A549 treated with Mapracorat at 1 μM for 4 hours (cell line): Measurements from ENCODE around the gene BRAF. TPM values are rescaled to one million over a fixed set of nuclear protein-coding genes. Genes with fewer than 3 reads are reported as not detected.

Experiments used
- total RNA-seq: library from RNA; stranded (reverse); fragments of 200-300 nt; extraction: Qiagen RNA extraction; gene quantifications from 5 replicates; pipeline ENCODE4 v1.2.3, GENCODE V29; 2022

BRAF gene
- 4.0 to 6.3 TPM (median 5.9 TPM) in 5 replicates for total RNA-seq

GRCh38 chr7:140924821-140925421, at the start of gene BRAF:
BRAF (minus strand) TSS chr7:140924929; CDS start chr7:140924703, 226 bp downstream.

GRCh38 chr7:140696680-140697446, 227.9 kb downstream of the BRAF start, which contains the start of gene NDUFB2:
NDUFB2 (plus strand) TSS chr7:140696708; CDS start chr7:140696745, 37 bp downstream.

GRCh38 chr7:140672382-140673062, 252.2 kb downstream of the BRAF start, which contains the start of gene ADCK2:
ADCK2 (plus strand) TSS chr7:140672945; CDS start chr7:140673331, 386 bp downstream.

Other genes starting within 250 kb of the BRAF start
- gene NDUFB2, start 228.2 kb downstream of the BRAF start, total RNA-seq = 363 to 395 TPM (median 388 TPM) in 5 replicates
- gene MRPS33, start 90.0 kb upstream of the BRAF start, total RNA-seq = 105 to 135 TPM (median 112 TPM) in 5 replicates
- gene TMEM178B, start 149.1 kb upstream of the BRAF start, total RNA-seq = 1.3 to 1.9 TPM (median 1.5 TPM) in 5 replicates